Rectal smooth muscle tissue (tissue), 1 donor: Measurements from ENCODE around the gene NEUROD1.

ENCODE experiments used
- H3K27ac ChIP-seq: one replicate; pipeline ENCODE4 v1.7.0; 2013; ENCODE audit warnings: low read depth, low read length, inconsistent platforms
- H3K27me3 ChIP-seq: one replicate; pipeline ENCODE4 v1.7.0; 2013; ENCODE audit warnings: low read length; ENCODE audit not compliant: control insufficient read depth, insufficient read depth
- H3K36me3 ChIP-seq: one replicate; pipeline ENCODE4 v1.7.0; 2013; ENCODE audit warnings: low read length; ENCODE audit not compliant: control insufficient read depth, insufficient read depth
- H3K4me1 ChIP-seq: one replicate; pipeline ENCODE4 v1.7.0; 2013; ENCODE audit warnings: low read length; ENCODE audit not compliant: control insufficient read depth, insufficient read depth
- H3K4me3 ChIP-seq: one replicate; pipeline ENCODE4 v1.7.0; 2013; ENCODE audit warnings: low read length
- H3K9ac ChIP-seq: one replicate; pipeline ENCODE4 v1.7.0; 2013; ENCODE audit warnings: low read length

NEUROD1 gene

DNA sequence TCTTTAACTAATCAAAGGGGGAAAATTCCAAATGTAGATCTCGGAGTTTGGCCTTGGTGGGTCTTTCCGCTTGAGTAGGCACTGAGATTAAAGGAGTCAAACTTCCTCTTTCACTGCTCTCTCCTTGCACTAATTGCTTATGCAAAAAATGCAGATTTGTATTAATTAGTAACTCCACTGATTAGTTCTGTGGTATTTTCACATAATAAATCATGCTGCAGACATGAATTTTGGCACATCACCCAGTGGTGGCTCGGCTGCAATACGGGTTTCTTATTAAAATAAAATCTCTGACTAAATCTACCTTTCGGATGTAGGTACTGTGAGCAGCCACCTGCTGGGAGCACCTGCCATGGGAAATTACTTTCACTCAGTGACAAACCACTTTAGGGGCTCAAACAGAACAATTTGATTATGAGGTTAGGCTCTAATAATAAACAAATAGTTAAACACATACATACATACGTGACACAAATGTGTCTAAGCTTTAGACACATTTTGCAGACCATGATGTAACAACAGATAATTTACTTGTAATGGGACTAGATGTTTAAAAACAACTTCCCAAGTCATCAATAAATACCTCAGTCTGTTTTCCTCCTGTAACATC, 6.4 kb upstream of the NEUROD1 start:
- no peak overlapping the region for H3K4me3 ChIP-seq
- peaks cover 28% of the 10 kb centered on the region for H3K27me3 ChIP-seq

DNA sequence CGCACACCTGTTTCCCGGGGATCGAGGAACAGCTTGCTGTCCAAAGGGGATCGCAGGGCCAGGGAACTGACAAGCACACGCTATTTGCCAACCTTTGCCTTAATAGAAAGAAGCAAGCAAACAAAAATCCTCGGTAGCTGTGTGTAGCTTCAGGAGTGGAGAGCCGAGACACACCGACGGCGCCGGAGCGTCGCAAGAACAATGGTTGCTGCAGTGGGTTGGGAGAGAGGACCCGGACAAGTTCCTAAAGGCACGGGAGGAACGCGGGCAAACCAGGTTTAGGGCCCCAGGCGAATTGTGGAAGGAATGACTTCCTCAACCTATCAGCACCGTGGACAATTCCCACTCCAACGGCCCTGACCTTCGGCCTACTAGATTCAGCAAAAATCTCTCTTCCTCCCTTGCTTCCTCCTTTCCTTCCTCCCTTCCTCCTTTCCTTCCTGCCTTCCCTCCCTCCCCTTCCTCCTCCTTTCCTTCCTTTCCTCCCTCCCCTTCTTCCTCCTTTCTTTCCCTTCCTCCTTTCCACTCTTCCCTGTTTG, 4.9 kb upstream of the NEUROD1 start:
- no peak overlapping the region for H3K4me3 ChIP-seq
- H3K9ac ChIP-seq, result no peak overlapping the region
- no peak overlapping the region for H3K27ac ChIP-seq
- H3K27me3 ChIP-seq, result peaks cover 37% of the 10 kb centered on the region
- no peaks in the 10 kb centered on the region for H3K36me3 ChIP-seq
- no peaks in the 10 kb centered on the region for H3K4me1 ChIP-seq

More for the DNA sequence above, 6.4 kb upstream of the NEUROD1 start:
- no peaks in the 10 kb centered on the region for H3K4me1 ChIP-seq
- no peak overlapping the region for H3K27ac ChIP-seq
- no peaks in the 10 kb centered on the region for H3K36me3 ChIP-seq
- H3K9ac ChIP-seq, result no peak overlapping the region

DNA sequence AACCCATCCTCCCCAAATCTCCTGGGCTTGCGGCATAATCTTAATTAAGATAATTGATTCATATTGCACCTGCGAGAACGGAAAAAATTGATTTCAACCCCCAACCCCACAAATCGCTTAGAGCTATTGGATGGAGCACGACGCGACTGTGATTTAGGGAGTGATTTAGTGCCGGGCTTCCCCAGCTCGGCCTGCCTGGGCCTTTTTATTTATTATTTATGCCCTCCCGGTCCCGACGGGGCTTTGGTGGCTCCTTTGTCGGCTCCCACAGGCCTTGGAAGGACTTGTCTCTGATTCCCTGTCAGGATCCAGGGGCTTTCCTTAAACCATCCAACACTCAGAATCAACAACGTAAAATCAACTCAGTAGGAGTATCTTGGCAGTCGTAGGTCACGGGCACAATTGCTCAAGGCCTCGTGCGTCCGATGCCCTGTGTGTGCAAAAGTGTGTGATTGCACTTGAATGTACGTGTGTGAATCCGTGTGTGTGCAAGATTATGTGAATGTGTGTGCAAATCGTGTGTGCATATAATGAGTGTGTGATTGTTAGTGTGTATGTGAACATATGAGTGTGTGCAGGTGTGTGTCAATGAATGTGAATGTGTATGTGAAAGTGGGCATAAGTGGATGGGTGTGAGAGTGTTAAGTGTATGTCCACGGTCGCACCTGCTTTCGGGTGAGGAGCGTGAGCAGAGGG, 4.3 kb upstream of the NEUROD1 start:
- Histone ChIP-seq H3K27ac (no peak overlapping the region), H3K4me1 (no peaks in the 10 kb centered on the region), H3K9ac (no peak overlapping the region), H3K36me3 (no peaks in the 10 kb centered on the region), H3K27me3 (peaks cover 37% of the 10 kb centered on the region), H3K4me3 (no peak overlapping the region)

DNA sequence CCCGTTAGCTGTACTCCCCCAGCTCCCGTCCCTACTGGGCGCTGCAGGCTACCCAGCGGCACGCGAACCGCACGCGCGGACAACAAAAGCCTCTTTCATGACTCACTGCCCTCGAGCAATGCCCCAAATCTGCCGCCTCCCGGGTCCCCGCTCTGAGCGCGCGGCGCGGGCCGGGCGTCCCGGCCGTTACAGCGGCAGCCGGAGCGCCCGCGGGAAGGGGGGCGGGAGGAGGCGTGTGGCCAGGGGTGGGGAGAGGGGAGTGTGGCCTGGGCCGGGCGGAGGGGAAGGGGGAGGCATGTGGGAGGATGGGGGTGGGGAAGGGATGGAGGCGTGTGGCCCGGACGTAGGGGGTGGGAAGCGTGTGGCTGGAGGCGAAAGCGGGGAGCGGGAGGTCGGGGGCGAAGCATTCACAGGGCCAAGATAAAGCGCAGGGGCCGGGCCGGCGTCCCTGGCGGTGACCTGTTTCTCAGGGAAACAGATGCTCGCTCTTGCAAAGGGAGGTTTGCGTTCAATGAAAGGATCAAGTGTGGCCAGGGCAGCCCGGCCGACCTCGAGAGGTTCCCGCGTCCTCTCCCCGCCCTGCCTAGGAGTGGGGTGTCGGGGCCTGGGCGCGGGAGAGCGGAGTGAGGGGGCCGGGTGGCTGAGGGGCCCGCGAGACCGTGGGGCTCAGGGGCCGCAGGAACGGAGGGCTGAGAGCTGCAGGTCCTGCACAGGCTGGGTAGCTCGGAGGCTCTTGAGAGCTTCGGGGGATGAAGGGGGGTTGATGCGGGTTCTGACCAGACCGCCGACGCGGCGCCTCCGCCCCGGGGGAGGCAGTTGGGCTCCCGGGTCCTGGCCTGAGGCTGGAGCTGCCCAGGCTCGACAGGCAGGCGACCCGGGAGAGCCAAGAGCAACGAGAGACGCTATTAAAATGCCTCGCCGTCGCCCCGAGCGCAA, 3.5 kb upstream of the NEUROD1 start:
- H3K27me3 ChIP-seq, result peaks cover 43% of the 10 kb centered on the region
- H3K4me1 ChIP-seq, result no peaks in the 10 kb centered on the region
- H3K9ac ChIP-seq, result no peak overlapping the region
- no peaks in the 10 kb centered on the region for H3K36me3 ChIP-seq
- no peak overlapping the region for H3K27ac ChIP-seq
- no peak overlapping the region for H3K4me3 ChIP-seq

DNA sequence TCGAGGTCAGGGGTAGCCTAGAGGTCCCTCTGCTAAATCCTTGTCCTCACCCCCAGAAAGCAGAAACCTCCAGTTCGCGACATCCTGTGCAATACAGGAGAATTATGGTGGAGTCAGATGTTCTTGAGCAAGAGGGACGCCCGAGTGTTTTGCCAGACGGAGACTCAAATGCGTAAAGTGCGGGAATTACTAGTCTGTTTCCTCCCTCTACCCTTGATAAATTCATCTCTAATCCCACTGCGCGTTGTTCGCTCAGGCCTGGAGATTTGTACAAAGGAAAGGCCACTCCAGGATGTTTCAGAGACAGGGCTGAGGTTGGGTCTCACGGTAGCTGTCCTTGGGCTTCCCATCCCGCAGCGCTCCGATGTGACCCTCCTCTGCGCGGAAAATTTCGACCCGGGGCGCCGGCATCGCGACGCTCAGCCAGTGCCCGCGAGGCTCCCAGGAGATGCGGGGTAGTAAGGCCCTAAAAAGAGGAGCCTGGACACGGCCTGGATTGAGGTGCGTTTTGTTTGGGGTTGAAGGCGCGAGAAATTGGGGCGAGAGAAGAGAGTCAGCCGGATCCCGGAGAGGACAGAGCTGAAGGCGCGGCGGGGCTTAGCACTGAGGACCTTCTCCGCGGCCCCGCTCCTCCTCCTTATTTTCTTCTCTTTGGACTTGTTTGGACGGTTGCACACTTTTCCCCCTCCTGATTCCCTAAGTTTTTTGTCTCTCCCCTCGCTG, 2.6 kb upstream of the NEUROD1 start:
- peaks cover 45% of the 10 kb centered on the region for H3K27me3 ChIP-seq
- H3K36me3 ChIP-seq, result no peaks in the 10 kb centered on the region
- H3K4me1 ChIP-seq, result no peaks in the 10 kb centered on the region
- no peak overlapping the region for H3K9ac ChIP-seq
- H3K4me3 ChIP-seq, result no peak overlapping the region
- H3K27ac ChIP-seq, result no peak overlapping the region

DNA sequence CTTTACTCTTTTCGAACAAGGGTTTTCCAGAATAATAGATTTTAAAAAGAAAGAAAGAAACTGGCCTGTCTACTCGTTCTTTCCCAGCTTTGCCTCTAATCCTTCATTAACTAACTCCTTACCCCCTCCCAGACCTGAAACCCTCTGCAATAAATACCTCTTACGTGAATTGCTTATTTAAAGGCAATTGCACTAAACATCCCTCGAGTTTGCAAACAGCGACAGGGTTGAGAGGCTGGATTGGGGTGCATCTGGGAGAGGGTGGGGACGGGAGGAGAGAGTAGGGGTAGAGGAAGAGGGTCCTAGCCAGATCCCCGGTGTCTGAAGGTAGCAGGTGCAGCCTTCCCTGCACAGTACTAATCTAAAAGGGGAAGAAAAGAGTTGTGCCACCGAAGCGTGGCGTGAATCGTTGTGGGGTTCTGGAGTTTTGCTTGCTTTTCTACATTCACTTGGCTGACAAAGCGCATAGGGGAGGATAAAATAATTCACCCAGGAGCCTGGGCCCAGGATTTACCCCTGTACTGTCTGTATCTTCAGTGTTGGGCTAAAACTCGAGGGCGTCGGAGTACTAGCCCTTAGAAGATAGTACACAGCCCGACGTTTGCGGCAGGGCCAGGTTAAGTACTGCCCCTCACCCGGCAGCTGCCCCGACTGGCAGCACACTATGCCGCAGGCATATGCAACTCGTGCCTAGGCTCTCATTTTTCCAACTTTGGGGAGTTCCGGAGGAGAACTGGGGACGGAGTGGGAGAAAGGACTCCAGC, 1.9 kb upstream of the NEUROD1 start:
- Histone ChIP-seq H3K4me3 (no peak overlapping the region), H3K27ac (no peak overlapping the region), H3K4me1 (no peaks in the 10 kb centered on the region), H3K36me3 (no peaks in the 10 kb centered on the region), H3K9ac (no peak overlapping the region), H3K27me3 (peaks cover 45% of the 10 kb centered on the region)

DNA sequence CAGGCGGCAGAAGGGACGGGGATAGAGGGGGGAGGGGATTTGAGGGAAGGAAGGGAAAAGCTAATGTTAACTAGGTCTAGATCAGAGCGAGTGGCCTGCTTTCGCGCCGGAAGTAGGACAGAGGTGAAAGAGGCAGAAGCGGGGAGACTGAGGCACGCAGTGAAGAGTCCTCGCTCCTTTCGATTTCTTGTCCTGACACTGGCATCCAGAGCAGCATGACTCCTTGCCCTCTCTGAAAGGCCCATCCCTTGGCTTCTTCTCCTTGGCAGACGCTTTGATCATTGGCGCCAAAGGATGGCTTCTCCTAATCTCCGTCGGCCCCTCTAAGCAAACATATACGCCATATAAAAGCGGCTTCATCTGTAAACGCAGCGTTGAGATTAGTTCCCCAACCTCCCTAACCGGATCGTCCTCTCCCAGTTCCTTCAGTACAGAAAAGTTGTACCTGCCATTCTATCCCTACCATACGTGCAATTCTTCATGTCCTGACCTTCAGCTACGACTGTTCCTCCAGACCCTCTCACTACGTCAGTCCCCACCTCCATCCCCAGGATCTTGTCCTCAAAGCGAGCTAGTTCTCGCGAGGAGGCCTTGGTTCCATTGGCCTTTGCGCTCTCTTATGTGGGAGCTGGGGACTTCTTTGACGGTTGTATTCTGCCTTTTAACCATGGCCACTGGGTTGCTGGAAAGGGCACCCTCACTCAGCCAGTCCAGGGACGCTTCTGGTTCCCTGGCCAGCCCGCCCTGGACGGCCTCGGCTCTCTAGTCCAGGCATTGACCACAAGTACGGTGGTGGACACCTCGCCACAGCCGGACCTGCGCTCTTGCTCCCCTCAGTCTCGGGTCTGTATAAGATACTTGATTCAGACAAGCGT, 857 bp upstream of the NEUROD1 start:
- Histone ChIP-seq H3K36me3 (no peaks in the 10 kb centered on the region), H3K4me3 (no peak overlapping the region), H3K27me3 (peaks cover 45% of the 10 kb centered on the region), H3K9ac (no peak overlapping the region), H3K27ac (no peak overlapping the region), H3K4me1 (no peaks in the 10 kb centered on the region)

DNA sequence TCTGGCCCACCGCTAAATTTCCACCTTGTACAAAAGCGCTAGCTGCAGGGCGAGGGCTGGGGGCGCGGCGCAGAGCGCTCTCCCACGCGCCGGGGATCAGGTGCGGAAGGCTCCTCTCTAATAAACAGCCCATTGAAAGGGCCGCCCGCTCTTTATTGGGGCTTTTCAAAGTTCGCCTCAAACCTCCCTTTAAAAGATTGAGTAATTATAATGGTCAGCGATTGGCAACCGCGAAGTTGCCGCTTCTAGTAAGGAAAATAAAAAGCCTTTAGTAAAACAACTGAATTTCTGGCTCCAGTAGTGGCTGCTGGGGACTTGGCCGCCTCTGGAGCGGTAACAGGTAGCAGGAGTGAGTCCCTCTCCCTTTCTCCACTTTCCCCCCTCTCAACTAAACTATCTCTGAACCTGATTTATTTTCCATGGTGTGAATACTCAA, 755 bp downstream of the NEUROD1 start:
- Histone ChIP-seq H3K4me3 (no peak overlapping the region), H3K27ac (no peak overlapping the region), H3K4me1 (no peaks in the 10 kb centered on the region), H3K9ac (no peak overlapping the region), H3K27me3 (peaks cover 35% of the 10 kb centered on the region), H3K36me3 (no peaks in the 10 kb centered on the region)

DNA sequence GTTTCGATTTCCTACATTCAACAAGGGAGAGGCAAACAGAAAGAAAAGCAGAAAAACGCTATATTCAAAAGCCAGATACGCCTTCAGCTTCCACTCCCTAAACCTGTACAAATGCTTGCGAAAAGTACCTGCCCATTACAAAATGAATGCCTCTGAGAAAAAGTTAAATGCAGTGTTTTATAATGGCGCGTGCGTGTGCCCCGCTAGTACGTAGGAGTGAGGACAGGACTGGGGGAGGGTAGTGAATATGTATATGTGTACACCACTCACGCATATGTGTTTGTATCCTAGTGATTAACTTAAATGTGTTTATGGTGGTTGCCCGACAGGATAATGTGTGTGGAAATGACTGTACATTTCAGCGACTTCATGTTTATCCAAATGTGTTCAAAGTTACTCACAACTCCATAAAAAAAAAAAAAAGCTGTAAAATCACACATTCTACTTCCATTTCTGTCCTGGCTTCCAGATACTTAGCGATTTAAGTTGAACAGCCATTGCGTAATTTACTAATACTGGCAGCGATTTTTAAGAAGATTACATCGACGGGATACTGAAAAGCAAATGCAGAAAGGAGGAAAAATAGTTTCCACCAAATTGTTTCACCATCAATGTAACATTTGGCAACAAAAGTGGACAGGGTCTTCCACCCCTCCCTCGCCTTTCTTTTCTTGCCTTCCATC, 1.3 kb downstream of the NEUROD1 start:
- H3K4me3 ChIP-seq, result no peak overlapping the region
- H3K27ac ChIP-seq, result no peak overlapping the region
- H3K36me3 ChIP-seq, result no peaks in the 10 kb centered on the region
- H3K4me1 ChIP-seq, result no peaks in the 10 kb centered on the region
- H3K9ac ChIP-seq, result no peak overlapping the region
- peaks cover 32% of the 10 kb centered on the region for H3K27me3 ChIP-seq

DNA sequence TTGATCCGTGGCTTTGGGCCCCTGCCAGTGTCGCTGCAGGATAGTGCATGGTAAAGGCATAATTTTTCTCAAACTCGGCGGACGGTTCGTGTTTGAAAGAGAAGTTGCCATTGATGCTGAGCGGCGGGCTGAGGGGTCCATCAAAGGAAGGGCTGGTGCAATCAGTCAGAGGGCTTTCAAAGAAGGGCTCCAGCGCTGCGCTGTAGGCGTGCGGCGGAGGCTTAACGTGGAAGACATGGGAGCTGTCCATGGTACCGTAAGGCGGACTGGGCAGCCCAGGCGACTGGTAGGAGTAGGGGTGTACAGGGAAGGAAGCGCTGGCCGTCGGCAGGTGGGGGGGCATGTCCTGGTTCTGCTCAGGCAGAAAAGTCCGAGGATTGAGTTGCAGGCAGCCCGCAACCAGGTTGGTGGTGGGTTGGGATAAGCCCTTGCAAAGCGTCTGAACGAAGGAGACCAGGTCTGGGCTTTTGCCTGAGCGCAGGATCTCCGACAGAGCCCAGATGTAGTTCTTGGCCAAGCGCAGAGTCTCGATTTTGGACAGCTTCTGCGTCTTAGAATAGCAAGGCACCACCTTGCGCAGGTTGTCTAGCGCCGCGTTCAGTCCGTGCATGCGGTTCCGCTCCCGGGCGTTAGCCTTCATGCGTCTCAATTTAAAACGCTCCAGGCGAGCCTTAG, 2.3 kb downstream of the NEUROD1 start:
- Histone ChIP-seq H3K27me3 (peaks cover 27% of the 10 kb centered on the region), H3K9ac (no peak overlapping the region), H3K27ac (no peak overlapping the region), H3K36me3 (no peaks in the 10 kb centered on the region), H3K4me3 (no peak overlapping the region), H3K4me1 (no peaks in the 10 kb centered on the region)
